Stimulated activated CD4-positive, alpha-beta T cell treated with anti-CD3 and anti-CD28 coated beads, Interleukin-2, amount 100 ng/mL, for 48 hours (primary cell): ENCODE results near the gene NIFK.
"Not testable (repeated sequence)": the region's sequence is repeated elsewhere in the genome, so short reads cannot be mapped to it uniquely, and the experiment has no call there.

Experiments
- DNase-seq, 2 donors: peaks; one replicate each; pipeline ENCODE4 v3.0.0-alpha.2; 2020

The NIFK gene

DNA sequence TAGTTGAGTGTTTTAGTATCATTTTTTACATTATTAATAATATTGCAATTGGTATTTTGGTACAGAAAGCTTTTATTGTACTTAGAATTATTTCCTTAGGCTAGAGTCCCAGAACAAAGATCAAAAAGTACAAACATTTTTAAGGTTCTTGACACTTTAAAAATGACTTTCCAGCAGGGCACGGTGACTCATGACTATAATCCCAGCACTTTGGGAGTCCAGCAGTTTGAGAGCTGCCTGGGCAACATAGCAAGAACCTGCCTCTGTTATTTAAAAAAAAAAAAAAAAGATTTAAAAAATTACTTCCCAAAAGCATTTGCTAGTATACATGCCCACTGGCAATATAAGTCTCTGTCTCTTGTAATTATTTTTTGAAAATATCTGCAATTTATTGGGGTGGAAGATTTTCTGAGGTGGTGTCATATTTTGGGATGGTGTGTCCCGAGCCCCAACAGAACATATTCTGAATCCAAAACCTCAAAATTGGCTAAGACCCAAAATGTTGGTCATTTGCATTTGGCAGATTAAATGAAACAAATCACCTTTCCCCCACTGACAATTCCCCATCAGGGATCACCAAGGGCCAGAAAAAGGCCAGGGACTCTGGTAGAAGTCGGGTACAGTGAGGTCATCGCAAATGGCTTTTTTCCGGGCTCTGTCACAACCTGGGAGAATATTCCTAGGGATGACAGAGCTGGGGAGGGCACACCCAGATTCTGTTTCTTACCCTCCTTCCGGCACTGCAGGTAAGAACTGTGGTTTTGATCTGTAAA lies 42.1 kb downstream of the NIFK start:
- DNase-seq, result no peak

DNA sequence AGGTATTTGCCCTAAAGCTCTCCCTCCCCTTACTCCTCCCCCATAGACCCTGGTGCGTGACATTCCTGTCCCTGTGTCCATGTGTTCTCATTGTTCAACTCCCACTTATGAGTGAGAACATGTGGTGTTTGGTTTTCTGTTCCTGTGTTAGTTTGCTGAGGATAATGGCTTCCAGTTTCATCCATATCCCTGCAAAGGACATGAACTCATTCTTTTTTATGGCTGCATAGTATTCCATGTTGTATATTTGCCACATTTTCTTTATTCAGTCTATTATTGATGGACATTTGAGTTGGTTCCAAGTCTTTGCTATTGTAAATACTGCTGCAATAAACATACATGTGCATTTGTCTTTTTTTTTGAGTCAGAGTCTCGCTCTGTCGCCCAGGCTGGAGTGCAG lies 46.1 kb downstream of the NIFK start:
- DNase-seq, result not testable (repeated sequence)

DNA sequence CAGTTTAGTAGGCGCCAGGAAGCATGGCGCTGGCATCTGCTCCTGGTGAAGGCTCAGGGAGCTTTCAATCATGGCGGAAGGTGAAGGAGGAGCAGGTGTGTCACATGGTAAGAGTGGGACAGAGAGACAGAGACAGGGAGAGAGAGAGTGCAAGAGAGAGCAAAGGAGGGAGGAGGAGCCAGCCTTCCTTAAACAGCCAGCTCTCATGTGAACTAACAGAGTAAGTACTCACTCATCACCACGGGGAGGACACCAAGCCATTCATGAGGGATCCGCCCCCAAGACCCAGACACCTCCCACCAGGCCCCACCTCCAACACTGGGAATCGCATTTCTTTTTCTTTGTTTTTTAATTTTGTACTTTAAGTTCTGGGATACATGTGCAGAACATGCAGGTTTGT lies 46.6 kb downstream of the NIFK start:
- DNase-seq, result no peak

DNA sequence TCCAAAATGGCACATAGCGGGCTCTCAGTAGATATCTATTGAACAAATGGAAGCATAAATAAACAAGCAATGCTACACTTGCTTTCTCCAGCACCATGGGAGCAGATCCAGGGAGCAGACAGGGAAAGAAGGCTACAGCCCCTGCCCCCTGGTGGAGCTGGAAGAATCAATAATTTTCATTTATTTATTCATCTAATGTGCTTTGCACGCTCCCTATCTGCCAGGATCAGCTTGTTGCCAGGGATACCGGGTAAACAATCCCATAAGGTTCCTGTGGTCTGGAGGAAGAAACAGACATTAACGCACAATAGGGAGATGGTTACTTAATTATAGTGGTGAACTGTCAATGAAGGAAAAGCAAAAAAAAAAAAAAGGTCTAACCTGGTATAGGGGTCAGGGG lies 47.3 kb downstream of the NIFK start:
- no peak for DNase-seq

DNA sequence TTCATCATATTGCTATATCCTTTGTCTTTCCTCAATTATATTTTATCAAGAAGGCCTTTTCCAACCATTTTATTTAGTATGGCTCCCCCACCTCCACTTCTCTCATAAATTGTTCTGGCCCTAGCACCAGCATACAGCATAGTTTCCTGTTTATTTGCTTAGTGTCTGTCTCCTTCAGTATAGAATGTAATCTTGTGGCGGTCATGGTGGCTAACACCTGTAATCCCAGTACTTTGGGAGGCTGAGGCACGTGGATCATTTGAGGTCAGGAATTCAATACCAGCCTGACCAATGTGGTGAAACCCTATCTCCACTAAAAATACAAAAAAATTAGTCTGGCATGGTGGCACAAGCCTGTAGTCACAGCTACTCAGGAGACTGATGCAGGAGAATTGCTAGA lies 47.9 kb downstream of the NIFK start:
- no peak for DNase-seq

DNA sequence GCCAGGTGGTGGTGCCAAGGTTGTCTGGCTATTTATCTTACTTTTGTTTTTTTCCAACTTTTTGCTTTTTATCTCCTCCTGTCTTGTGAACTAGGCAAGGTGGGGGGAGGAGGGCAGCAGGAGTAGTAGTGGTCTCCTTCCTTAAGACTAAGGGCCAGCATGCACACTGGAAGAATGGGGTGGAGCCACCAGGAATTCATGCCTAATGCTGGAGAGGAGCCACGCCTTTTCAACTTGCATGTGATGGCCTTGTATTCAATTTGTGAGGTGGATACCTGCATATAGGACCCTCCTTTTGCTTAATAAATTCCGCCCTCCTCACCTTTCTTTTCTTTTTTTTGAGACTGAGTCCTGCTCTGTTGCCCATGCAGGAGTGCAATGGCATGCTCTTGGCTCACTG lies 49.8 kb downstream of the NIFK start:
- DNase-seq, result no peak

DNA sequence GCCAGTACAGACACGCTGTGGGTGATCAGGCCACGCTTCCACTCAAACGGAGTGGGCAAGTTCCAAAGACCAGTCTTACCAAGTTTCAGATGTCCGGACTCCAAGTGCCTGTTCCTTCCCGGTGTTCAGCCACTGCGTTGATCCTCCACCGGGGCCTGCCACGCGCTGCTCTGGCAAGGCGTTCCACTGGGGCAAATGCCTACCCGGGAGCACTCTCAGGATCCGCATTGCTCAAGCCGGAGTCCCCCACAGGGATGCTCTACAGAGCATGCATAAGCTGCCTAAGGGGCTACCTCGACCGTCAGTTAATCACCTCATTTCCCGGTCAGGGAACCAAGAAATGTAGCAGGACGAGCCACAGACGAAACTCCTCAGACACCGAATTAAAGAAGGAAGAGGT lies 50.5 kb downstream of the NIFK start:
- DNase-seq, result no peak

DNA sequence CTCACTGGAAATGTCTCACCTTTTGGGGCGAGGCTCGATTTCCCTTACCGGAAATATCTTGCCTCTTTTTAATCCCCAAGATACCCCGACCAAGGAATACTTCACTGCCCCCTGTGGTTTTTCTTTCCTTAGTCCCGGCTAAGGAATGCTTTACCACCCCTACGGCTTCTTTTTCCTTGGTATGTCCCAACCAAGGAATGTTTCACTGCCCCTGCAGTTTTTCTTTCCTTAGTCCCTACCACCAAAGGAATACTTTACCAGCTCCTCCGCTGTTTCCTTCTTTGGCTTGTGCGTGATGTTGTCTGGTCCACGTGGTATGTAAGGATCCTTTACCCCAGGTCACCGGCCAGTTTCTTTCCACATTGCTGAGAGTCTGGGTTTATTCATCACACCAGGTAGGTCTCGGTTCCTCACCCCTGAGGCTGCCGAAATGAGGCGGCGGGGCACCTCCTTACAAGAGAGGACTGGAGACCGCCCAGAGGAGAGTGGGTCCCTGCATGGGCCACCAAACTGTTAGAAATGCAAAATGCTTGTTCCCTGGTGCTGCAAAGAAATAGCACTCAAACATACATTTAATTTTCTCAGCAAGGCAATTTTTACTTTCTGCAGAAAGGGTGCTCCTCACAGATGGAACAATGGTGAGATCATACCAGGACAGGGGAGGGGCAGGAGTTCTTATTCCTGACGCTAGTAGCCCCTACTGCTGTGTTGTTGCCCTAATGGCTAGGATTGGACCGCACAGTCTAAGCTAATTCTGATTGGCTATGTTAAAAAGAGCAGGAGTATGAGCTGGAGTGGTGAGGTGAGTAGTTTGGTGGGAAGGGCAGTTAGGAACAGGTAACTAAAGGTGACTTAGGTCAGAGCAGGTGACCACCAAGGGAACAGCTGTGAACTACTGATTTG lies 54.0 kb downstream of the NIFK start:
- no peak for DNase-seq

DNA sequence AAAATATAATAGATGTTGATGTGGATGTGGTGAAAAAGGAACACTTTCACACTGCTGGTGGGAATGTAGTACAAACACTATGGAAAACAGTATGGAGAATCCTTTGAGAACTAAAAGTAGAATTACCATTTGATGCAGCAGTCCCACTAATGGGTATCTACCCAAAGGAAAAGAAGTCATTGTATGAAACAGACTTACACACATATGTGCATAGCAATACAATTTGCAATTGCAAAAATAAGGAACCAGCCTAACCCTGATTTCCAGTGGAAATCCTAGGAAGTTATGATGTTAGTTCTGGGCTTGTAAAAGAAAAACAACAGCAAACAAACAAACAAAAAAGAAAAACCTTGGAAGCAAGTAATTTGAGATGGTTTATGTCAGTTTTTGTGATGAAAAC lies 58.8 kb downstream of the NIFK start:
- no peak for DNase-seq
